Peyer's patch (tissue), 4 donors: ENCODE data around the gene STAT4.

Experiments
- CTCF ChIP-seq, 6 experiments: fragments of 450-650 bp in 4 of 6; fragments of 200-600 bp in 2 of 6; sonication (generic) in 1 of 6; IDR thresholded peaks; one replicate each; pipeline ENCODE4 v1.5.1; 2017 to 2019; ENCODE audit warnings: antibody characterized with exemption in 6 of 6, mild to moderate bottlenecking in 3 of 6, moderate library complexity in 1 of 6
- POLR2A ChIP-seq, 2 donors: fragments of 450-650 bp; IDR thresholded peaks; one replicate each; pipeline ENCODE4 v1.5.1; 2017; ENCODE audit warnings: antibody characterized with exemption in 2 of 2, mild to moderate bottlenecking in 2 of 2, moderate library complexity in 2 of 2

- TF ChIP-seq CTCF (IDR thresholded peaks at IDR 0.05) (no peak), POLR2A (IDR thresholded peaks at IDR 0.05) (no peak)
These were observed 102.7 kb downstream of the STAT4 start for GRCh38 chr2:191048073-191048472.
